ENCODE results near the gene CLCN7.
"Not testable (repeated sequence)": the region's sequence is repeated elsewhere in the genome, so short reads cannot be mapped to it uniquely, and the experiment has no call there.

Gene CLCN7

DNA sequence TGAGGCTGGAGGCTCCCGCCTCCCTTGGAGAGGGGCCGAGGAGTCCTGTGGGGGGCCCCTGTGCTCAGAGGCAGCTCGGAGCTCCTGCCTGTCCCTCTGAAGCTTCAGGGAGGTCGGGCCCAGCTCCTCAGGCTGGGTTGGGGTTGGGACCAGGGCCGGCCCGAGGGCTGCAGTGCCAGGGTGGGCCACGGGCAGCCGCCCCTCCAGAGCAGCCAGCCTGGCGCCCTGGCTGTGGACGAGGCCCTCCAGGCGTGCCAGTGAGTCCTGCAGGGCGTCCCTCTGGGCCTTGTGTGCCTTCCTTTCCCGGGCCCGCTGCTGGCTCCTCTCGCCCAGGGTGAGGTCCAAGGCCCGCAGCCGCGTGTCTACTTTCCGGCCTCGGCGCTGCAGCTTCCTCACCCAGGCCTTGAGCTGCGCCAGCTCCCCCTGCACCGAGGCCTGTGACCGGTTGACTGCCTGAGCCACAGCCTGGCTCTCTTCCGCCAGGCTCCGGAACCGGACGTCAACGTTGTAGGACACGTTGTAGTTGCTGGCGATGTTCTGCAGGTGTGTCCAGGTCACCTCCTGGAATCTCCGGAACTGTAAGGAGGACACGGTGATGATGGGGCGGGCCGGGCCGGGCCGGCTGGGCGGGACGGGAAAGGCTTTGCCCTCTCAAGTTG lies 12.7 kb upstream of the CLCN7 start:
- no peak overlapping the region for H4K5ac ChIP-seq (ENCODE audit: low read length)
- DNase-seq = no peak
- H4K8ac ChIP-seq (ENCODE audit: low read depth, low read length) = no peak overlapping the region
- H3K56ac ChIP-seq (ENCODE audit: low read length) = no peak overlapping the region
- no CpG with 5 or more reads among the region's 39 CpGs for WGBS (ENCODE audit: extremely low coverage, insufficient coverage, low lambda C conversion rate)
- H3K9ac ChIP-seq (ENCODE audit: low read length) = no peak overlapping the region
- no peaks in the 10 kb centered on the region for H3K4me1 ChIP-seq (ENCODE audit: control insufficient read depth, low read depth, low read length)
- no peak overlapping the region for H2BK15ac ChIP-seq (replicated peaks; ENCODE audit: low read depth)
- no peaks in the 10 kb centered on the region for H3K79me1 ChIP-seq (ENCODE audit: low read length)
- no peak overlapping the region for H3K4me2 ChIP-seq (ENCODE audit: low read length)
- H3K18ac ChIP-seq (ENCODE audit: low read length) = no peak overlapping the region
- H2BK5ac ChIP-seq (ENCODE audit: low read length) = no peak overlapping the region
- no peaks in the 10 kb centered on the region for H3K79me2 ChIP-seq (ENCODE audit: control insufficient read depth, insufficient read depth, low read length)
- no peak overlapping the region for H3K4me3 ChIP-seq (ENCODE audit: low read length)
- H3K27me3 ChIP-seq (ENCODE audit: insufficient read depth, low read length, poor library complexity) = no peaks in the 10 kb centered on the region
- H3K36me3 ChIP-seq (ENCODE audit: control insufficient read depth, insufficient read depth, low read length) = no peaks in the 10 kb centered on the region
- no peak overlapping the region for H2AK5ac ChIP-seq (ENCODE audit: low read length)
- H3K27ac ChIP-seq (ENCODE audit: low read depth, low read length) = no peak overlapping the region
- H2BK120ac ChIP-seq (ENCODE audit: low read depth, low read length) = no peak overlapping the region
- no peak overlapping the region for H3K4ac ChIP-seq (ENCODE audit: low read depth, low read length)
- no peak overlapping the region for H3K23ac ChIP-seq (ENCODE audit: low read length)

DNA sequence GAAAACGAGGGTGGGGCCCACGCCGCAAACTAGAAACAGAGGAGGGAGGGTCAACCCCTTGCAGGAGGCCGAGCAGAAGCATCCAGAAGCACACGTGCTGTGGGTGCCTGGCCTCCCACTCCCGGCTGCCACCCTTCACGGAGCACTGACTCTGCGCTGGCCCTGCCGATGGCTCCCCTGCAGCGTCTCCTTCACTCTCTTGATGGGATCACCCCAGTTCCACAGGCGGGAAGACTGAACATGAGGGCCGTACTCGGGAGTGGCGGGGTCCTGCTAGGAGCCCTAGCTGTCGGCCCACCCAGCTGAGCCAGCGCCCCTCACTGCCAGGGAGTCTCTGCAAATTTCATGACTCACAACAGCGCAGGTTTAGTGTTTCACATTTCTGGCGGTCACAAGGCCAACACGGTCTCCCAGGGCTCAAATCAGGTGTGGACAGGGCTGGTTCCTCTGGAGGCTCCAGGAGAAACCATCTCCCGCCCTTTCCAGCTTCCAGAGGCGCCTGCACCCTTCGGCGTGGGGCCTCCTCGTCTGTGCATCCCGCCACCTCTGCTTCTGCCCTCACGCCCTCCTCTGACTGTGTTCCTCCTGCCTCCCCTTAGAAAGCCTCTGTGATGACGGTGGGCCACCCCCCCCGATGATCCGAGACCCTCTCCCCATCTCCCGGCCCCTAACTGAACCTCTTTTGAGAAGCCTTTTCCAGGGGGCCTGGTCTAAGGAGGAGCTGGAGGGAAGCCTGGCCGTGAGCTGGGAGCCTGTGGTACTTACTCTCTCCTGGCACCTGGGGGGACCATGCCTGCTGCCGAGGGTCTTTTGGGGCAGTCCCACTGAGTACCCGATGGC lies 11.9 kb upstream of the CLCN7 start:
- no peak overlapping the region for H2BK15ac ChIP-seq (replicated peaks; ENCODE audit: low read depth)
- H2BK5ac ChIP-seq (ENCODE audit: low read length) = no peak overlapping the region
- H4K8ac ChIP-seq (ENCODE audit: low read depth, low read length) = no peak overlapping the region
- no peaks in the 10 kb centered on the region for H3K4me1 ChIP-seq (ENCODE audit: control insufficient read depth, low read depth, low read length)
- H3K79me2 ChIP-seq (ENCODE audit: control insufficient read depth, insufficient read depth, low read length) = no peaks in the 10 kb centered on the region
- H3K9ac ChIP-seq (ENCODE audit: low read length) = no peak overlapping the region
- H3K4me3 ChIP-seq (ENCODE audit: low read length) = no peak overlapping the region
- no peak for DNase-seq
- H3K4me2 ChIP-seq (ENCODE audit: low read length) = no peak overlapping the region
- H3K27me3 ChIP-seq (ENCODE audit: insufficient read depth, low read length, poor library complexity) = no peaks in the 10 kb centered on the region
- no peak overlapping the region for H3K27ac ChIP-seq (ENCODE audit: low read depth, low read length)
- no peak overlapping the region for H3K23ac ChIP-seq (ENCODE audit: low read length)
- H3K79me1 ChIP-seq (ENCODE audit: low read length) = no peaks in the 10 kb centered on the region
- no peaks in the 10 kb centered on the region for H3K36me3 ChIP-seq (ENCODE audit: control insufficient read depth, insufficient read depth, low read length)
- H2BK120ac ChIP-seq (ENCODE audit: low read depth, low read length) = no peak overlapping the region
- H2AK5ac ChIP-seq (ENCODE audit: low read length) = no peak overlapping the region
- H3K18ac ChIP-seq (ENCODE audit: low read length) = no peak overlapping the region
- H4K5ac ChIP-seq (ENCODE audit: low read length) = no peak overlapping the region
- H3K4ac ChIP-seq (ENCODE audit: low read depth, low read length) = no peak overlapping the region
- no CpG with 5 or more reads among the region's 33 CpGs for WGBS (ENCODE audit: extremely low coverage, insufficient coverage, low lambda C conversion rate)
- H3K56ac ChIP-seq (ENCODE audit: low read length) = no peak overlapping the region

DNA sequence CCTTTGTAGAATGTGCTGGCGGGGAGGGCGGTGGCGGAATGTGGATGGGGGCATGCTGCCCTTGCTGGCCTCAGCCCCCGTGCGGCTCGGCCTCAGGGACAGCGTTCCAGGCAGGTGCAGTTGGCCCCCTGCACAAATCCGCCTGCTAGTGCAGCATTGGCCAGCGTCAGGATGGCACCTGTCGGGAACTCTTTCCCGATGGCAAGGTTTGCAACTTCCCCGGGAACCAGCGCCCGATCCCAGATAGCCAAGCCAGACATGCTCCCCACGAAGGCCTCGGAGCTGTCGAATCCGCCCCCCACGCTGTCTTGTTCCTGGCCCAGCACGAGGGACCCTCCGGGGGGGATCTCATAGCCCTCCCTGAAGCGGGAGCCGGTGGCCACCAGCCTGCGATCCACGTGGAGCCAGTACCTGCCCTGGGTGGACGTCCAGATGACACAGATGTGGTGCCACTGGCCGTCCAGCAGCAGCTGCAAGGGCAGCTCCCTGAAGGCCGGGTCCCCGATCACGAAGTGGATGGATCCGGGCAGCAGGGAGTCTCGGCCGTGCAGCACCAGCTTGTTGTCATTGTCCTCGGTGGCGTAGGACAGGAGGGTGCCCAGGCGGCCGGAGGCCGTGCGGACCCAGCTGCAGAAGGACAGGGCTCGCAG lies 11.1 kb upstream of the CLCN7 start:
- H3K27ac ChIP-seq (ENCODE audit: low read depth, low read length) = no peak overlapping the region
- H3K36me3 ChIP-seq (ENCODE audit: control insufficient read depth, insufficient read depth, low read length) = no peaks in the 10 kb centered on the region
- H2BK5ac ChIP-seq (ENCODE audit: low read length) = no peak overlapping the region
- DNase-seq = no peak
- no peak overlapping the region for H3K56ac ChIP-seq (ENCODE audit: low read length)
- WGBS (ENCODE audit: extremely low coverage, insufficient coverage, low lambda C conversion rate) = no CpG with 5 or more reads among the region's 40 CpGs
- H3K79me2 ChIP-seq (ENCODE audit: control insufficient read depth, insufficient read depth, low read length) = no peaks in the 10 kb centered on the region
- H3K79me1 ChIP-seq (ENCODE audit: low read length) = no peaks in the 10 kb centered on the region
- H2AK5ac ChIP-seq (ENCODE audit: low read length) = no peak overlapping the region
- H3K4ac ChIP-seq (ENCODE audit: low read depth, low read length) = no peak overlapping the region
- no peak overlapping the region for H4K5ac ChIP-seq (ENCODE audit: low read length)
- H3K18ac ChIP-seq (ENCODE audit: low read length) = no peak overlapping the region
- H4K8ac ChIP-seq (ENCODE audit: low read depth, low read length) = no peak overlapping the region
- H3K23ac ChIP-seq (ENCODE audit: low read length) = no peak overlapping the region
- no peak overlapping the region for H3K4me3 ChIP-seq (ENCODE audit: low read length)
- H3K9ac ChIP-seq (ENCODE audit: low read length) = no peak overlapping the region
- H3K4me1 ChIP-seq (ENCODE audit: control insufficient read depth, low read depth, low read length) = no peaks in the 10 kb centered on the region
- H2BK15ac ChIP-seq (replicated peaks; ENCODE audit: low read depth) = no peak overlapping the region
- H3K27me3 ChIP-seq (ENCODE audit: insufficient read depth, low read length, poor library complexity) = no peaks in the 10 kb centered on the region
- no peak overlapping the region for H3K4me2 ChIP-seq (ENCODE audit: low read length)
- no peak overlapping the region for H2BK120ac ChIP-seq (ENCODE audit: low read depth, low read length)

DNA sequence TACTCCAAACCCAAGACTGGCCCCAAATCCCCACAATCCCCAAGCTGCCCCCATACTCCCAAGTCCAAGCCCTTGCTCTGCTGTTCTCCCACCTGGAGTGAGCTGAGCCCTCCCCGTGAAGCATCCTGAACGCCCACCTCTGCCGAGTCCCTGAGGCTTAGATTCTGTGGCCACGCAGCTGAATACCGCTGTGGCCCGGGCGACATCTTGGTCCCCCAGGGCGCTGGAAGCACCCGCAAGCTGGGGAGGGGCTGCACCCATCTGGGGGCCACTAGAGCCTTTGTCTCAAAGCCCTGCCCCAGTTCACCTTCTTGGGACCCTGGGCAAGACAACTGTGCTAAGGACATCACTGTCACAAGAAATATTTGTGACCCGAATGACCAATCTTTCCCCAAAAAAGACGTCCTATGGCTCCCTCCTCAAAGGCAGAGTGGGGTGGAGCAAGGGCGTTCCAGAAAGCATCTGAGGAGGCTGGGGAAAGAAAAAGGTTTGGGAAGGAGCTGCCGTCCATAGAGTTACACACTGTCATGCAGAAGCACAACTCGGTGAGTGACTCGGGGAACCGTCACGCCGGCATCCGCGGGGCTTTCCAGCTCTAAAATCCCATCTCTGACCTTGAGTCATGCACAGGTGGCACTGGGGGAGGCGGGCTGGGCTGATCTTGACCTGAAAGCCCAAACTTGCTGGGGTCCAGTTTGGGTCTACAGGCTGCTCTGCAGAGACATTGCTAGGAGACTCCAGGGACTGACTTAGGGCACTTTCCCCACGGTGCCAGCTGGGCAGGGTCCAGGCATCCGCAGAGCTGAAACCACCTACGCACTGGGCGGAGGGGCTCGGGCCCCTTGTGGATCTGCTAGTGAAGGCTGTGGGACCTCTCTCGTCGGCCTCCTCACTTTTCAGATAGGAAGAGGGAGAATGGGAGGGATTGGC lies 7.3 kb upstream of the CLCN7 start:
- DNase-seq = no peak
- no peak overlapping the region for H3K27ac ChIP-seq (ENCODE audit: low read depth, low read length)
- H3K36me3 ChIP-seq (ENCODE audit: control insufficient read depth, insufficient read depth, low read length) = no peaks in the 10 kb centered on the region
- H3K23ac ChIP-seq (ENCODE audit: low read length) = no peak overlapping the region
- no peak overlapping the region for H3K56ac ChIP-seq (ENCODE audit: low read length)
- H3K18ac ChIP-seq (ENCODE audit: low read length) = no peak overlapping the region
- H4K5ac ChIP-seq (ENCODE audit: low read length) = no peak overlapping the region
- no peak overlapping the region for H4K8ac ChIP-seq (ENCODE audit: low read depth, low read length)
- no peak overlapping the region for H3K4me3 ChIP-seq (ENCODE audit: low read length)
- no peak overlapping the region for H2BK15ac ChIP-seq (replicated peaks; ENCODE audit: low read depth)
- no peak overlapping the region for H2BK120ac ChIP-seq (ENCODE audit: low read depth, low read length)
- no peaks in the 10 kb centered on the region for H3K79me1 ChIP-seq (ENCODE audit: low read length)
- H3K4ac ChIP-seq (ENCODE audit: low read depth, low read length) = no peak overlapping the region
- no peak overlapping the region for H3K9ac ChIP-seq (ENCODE audit: low read length)
- WGBS (ENCODE audit: extremely low coverage, insufficient coverage, low lambda C conversion rate) = no CpG with 5 or more reads among the region's 28 CpGs
- no peak overlapping the region for H2BK5ac ChIP-seq (ENCODE audit: low read length)
- no peak overlapping the region for H3K4me2 ChIP-seq (ENCODE audit: low read length)
- no peaks in the 10 kb centered on the region for H3K4me1 ChIP-seq (ENCODE audit: control insufficient read depth, low read depth, low read length)
- H3K27me3 ChIP-seq (ENCODE audit: insufficient read depth, low read length, poor library complexity) = no peaks in the 10 kb centered on the region
- H2AK5ac ChIP-seq (ENCODE audit: low read length) = no peak overlapping the region
- H3K79me2 ChIP-seq (ENCODE audit: control insufficient read depth, insufficient read depth, low read length) = no peaks in the 10 kb centered on the region

DNA sequence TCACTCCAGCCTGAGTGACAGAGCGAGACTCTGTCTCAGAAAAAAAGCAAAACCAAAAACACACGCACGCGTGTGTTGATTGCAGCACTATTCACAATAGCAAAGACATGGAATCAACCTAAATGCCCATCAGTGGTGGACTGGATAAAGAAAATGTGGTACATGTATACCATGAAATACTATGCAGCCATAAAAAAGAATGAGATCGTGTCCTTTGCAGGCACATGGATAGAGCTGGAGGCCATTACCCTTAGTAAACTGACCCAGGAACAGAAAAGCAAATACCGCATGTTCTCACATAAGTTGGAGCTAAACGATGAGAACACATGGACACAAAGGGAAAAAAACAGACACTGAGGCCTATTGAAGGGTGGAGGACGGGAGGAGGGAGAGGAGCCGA lies 4.1 kb upstream of the CLCN7 start:
- not testable (repeated sequence) for H4K8ac ChIP-seq (ENCODE audit: low read depth, low read length); H3K18ac ChIP-seq (ENCODE audit: low read length); H3K4me1 ChIP-seq (ENCODE audit: control insufficient read depth, low read depth, low read length); H3K4ac ChIP-seq (ENCODE audit: low read depth, low read length); H3K4me3 ChIP-seq (ENCODE audit: low read length); H2BK15ac ChIP-seq (replicated peaks; ENCODE audit: low read depth); H2BK5ac ChIP-seq (ENCODE audit: low read length); H3K9ac ChIP-seq (ENCODE audit: low read length); H3K27ac ChIP-seq (ENCODE audit: low read depth, low read length); H3K56ac ChIP-seq (ENCODE audit: low read length); H3K27me3 ChIP-seq (ENCODE audit: insufficient read depth, low read length, poor library complexity); DNase-seq; H3K79me1 ChIP-seq (ENCODE audit: low read length); H3K4me2 ChIP-seq (ENCODE audit: low read length); H2BK120ac ChIP-seq (ENCODE audit: low read depth, low read length); H3K23ac ChIP-seq (ENCODE audit: low read length); H3K36me3 ChIP-seq (ENCODE audit: control insufficient read depth, insufficient read depth, low read length); H3K79me2 ChIP-seq (ENCODE audit: control insufficient read depth, insufficient read depth, low read length); H2AK5ac ChIP-seq (ENCODE audit: low read length); H4K5ac ChIP-seq (ENCODE audit: low read length)
- no CpG with 5 or more reads among the region's 9 CpGs for WGBS (ENCODE audit: extremely low coverage, insufficient coverage, low lambda C conversion rate)
